Astrocyte (in vitro differentiated cells and primary cell): ENCODE measurements around the gene IQGAP2. TPM values are rescaled to one million over a fixed set of nuclear protein-coding genes. Genes with fewer than 3 reads are reported as not detected.
A peak's percentile ranks its signal among the peaks of the same experiment; 100 is the strongest.

Experiments used
- DNase-seq: peaks from one replicate; pipeline ENCODE4 v3.0.0-alpha.2; 2010; ENCODE audit warnings: low read depth
- FAIRE-seq: peaks from 2 replicates; lab custom pipeline; 2011; peaks lifted over from hg19 to GRCh38; lab: Jason Lieb, UNC
- H2AFZ ChIP-seq: 2 replicates; pipeline ENCODE4 v1.6.0; 2012; ENCODE audit warnings: low read depth, low read length, inconsistent platforms
- H3K27ac ChIP-seq: 2 replicates; pipeline ENCODE4 v1.5.1; 2011; ENCODE audit warnings: low read depth, low read length, inconsistent platforms
- H3K27me3 ChIP-seq: 2 replicates; pipeline ENCODE4 v1.6.0; 2011; ENCODE audit warnings: low read length, inconsistent platforms; ENCODE audit not compliant: insufficient read depth
- H3K36me3 ChIP-seq: 2 replicates; pipeline ENCODE4 v1.5.1; 2011; ENCODE audit warnings: low read length, inconsistent platforms; ENCODE audit not compliant: insufficient read depth
- H3K4me1 ChIP-seq: 2 replicates; pipeline ENCODE4 v1.5.1; 2011; ENCODE audit warnings: low read length, inconsistent platforms; ENCODE audit not compliant: insufficient read depth
- H3K4me2 ChIP-seq: 2 replicates; pipeline ENCODE4 v1.6.0; 2012; ENCODE audit warnings: low read length, inconsistent platforms
- H3K4me3 ChIP-seq: 2 replicates; pipeline ENCODE4 v1.5.1; 2011; ENCODE audit warnings: low read depth, mild to moderate bottlenecking, low read length, inconsistent platforms; ENCODE audit not compliant: insufficient read depth
- H3K79me2 ChIP-seq: 2 replicates; pipeline ENCODE4 v1.6.0; 2012; ENCODE audit warnings: mild to moderate bottlenecking, low read length, inconsistent platforms; ENCODE audit not compliant: insufficient read depth
- H3K9ac ChIP-seq: 2 replicates; pipeline ENCODE4 v1.6.0; 2012; ENCODE audit warnings: mild to moderate bottlenecking, low read length, inconsistent platforms
- H3K9me3 ChIP-seq: 2 replicates; pipeline ENCODE4 v1.5.1; 2012; ENCODE audit warnings: low read depth, mild to moderate bottlenecking, low read length, inconsistent platforms; ENCODE audit not compliant: insufficient read depth
- H4K20me1 ChIP-seq: 2 replicates; pipeline ENCODE4 v1.6.0; 2012; ENCODE audit warnings: low read length, inconsistent platforms; ENCODE audit not compliant: insufficient read depth
- H3K27ac Mint-ChIP-seq: one replicate; pipeline ENCODE4 v1.8.0; 2021; ENCODE audit warnings: mild to moderate bottlenecking, mixed read lengths; ENCODE audit not compliant: unreplicated experiment
- H3K27me3 Mint-ChIP-seq: one replicate; pipeline ENCODE4 v1.8.0; 2021; ENCODE audit warnings: low read depth, mixed read lengths; ENCODE audit not compliant: unreplicated experiment
- H3K36me3 Mint-ChIP-seq: one replicate; pipeline ENCODE4 v1.8.0; 2021; ENCODE audit warnings: low read depth, mixed read lengths; ENCODE audit not compliant: unreplicated experiment
- H3K4me1 Mint-ChIP-seq: one replicate; pipeline ENCODE4 v1.8.0; 2021; ENCODE audit warnings: low read depth, mixed read lengths; ENCODE audit not compliant: unreplicated experiment
- H3K4me3 Mint-ChIP-seq: one replicate; pipeline ENCODE4 v1.8.0; 2021; ENCODE audit warnings: mild to moderate bottlenecking, moderate library complexity, mixed read lengths; ENCODE audit not compliant: unreplicated experiment
- H3K9me3 Mint-ChIP-seq: one replicate; pipeline ENCODE4 v1.8.0; 2021; ENCODE audit warnings: mild to moderate bottlenecking, mixed read lengths; ENCODE audit not compliant: unreplicated experiment
- CTCF ChIP-seq: IDR thresholded peaks from 2 replicates; pipeline ENCODE4 v1.5.1; 2011; ENCODE audit warnings: low read depth, mild to moderate bottlenecking, inconsistent platforms, low read length, moderate library complexity; ENCODE audit not compliant: insufficient read depth
- EZH2 ChIP-seq: IDR thresholded peaks from 2 replicates; pipeline ENCODE4 v1.6.1; 2012; ENCODE audit warnings: mild to moderate bottlenecking, low read length, inconsistent platforms; ENCODE audit not compliant: insufficient read depth
- total RNA-seq: library from RNA; stranded (reverse); gene quantifications from 2 replicates; pipeline ENCODE4 v1.2.1, GENCODE V29; 2021

The IQGAP2 gene
- total RNA-seq, 1 donor from 2014 or later = 2.9 TPM

- Histone ChIP-seq H3K4me2 (peak overlapping the region; percentile 70), H3K36me3 (peaks cover 9% of the 10 kb centered on the region), H3K4me3 (no peak overlapping the region), H3K9ac (no peak overlapping the region), H3K79me2 (peaks cover 97% of the 10 kb centered on the region), H4K20me1 (peaks cover 37% of the 10 kb centered on the region), H3K27me3 (no peaks in the 10 kb centered on the region), H3K27ac (peak overlapping the region; percentile 84), H3K4me1 (peaks cover 17% of the 10 kb centered on the region), H3K9me3 (no peaks in the 10 kb centered on the region), H2AFZ (no peak overlapping the region)
- H3K36me3 Mint-ChIP-seq = peaks cover 12% of the 10 kb centered on the region
- no peaks in the 10 kb centered on the region for H3K27me3 Mint-ChIP-seq
- DNase-seq = no peak
- H3K4me1 Mint-ChIP-seq = peaks cover 43% of the 10 kb centered on the region
- TF ChIP-seq CTCF (no peak), EZH2 (no peak)
- H3K9me3 Mint-ChIP-seq = no peaks in the 10 kb centered on the region
- no peak overlapping the region for H3K4me3 Mint-ChIP-seq
- no peak for FAIRE-seq
- peak overlapping the region; percentile 1 for H3K27ac Mint-ChIP-seq
These were observed 320.8 kb downstream of the IQGAP2 start for GRCh38 chr5:76723906-76724305.

DNA sequence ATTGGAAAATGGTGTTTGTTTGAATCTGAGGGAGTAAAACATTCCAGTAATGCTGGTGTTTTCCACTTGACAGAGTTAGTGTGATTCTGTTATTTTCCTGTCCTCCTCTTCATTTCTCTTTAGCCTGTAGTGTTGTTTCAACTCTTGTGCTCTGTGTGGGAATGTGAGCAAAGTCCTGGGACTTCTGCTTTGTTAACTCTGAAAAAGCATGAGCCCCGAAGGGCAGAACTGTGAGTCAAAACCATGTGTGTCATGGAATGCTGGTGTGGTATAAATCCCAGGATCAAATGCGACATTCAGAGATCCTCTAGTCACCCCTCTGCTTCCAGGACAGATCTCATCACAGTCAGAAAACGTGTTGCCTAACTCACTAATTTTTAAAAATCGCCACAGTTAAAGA is 321.8 kb downstream of the IQGAP2 start:
- peak overlapping the region; percentile 47 for H3K4me3 Mint-ChIP-seq
- peaks cover 7% of the 10 kb centered on the region for H3K9me3 Mint-ChIP-seq
- H3K9me3 ChIP-seq = no peaks in the 10 kb centered on the region
- peak overlapping the region; percentile 1 for H3K4me3 ChIP-seq
- H4K20me1 ChIP-seq = peaks cover 35% of the 10 kb centered on the region
- no peaks in the 10 kb centered on the region for H3K27me3 Mint-ChIP-seq
- no peak overlapping the region for H2AFZ ChIP-seq
- TF ChIP-seq CTCF (no peak), EZH2 (no peak)
- H3K36me3 Mint-ChIP-seq = peaks cover 17% of the 10 kb centered on the region
- FAIRE-seq (no peak), DNase-seq (peak; percentile 83)
- peaks cover 97% of the 10 kb centered on the region for H3K79me2 ChIP-seq
- peak overlapping the region; percentile 43 for H3K27ac Mint-ChIP-seq
- H3K27ac ChIP-seq = peak overlapping the region; percentile 84
- peaks cover 14% of the 10 kb centered on the region for H3K4me1 ChIP-seq
- H3K9ac ChIP-seq = peak overlapping the region; percentile 76
- peak overlapping the region; percentile 70 for H3K4me2 ChIP-seq
- H3K4me1 Mint-ChIP-seq = peaks cover 37% of the 10 kb centered on the region
- H3K27me3 ChIP-seq = no peaks in the 10 kb centered on the region
- peaks cover 9% of the 10 kb centered on the region for H3K36me3 ChIP-seq

- Histone ChIP-seq H3K36me3 (peaks cover 35% of the 10 kb centered on the region), H3K27ac (no peak overlapping the region), H2AFZ (no peak overlapping the region), H3K4me1 (peaks cover 14% of the 10 kb centered on the region), H3K9me3 (no peaks in the 10 kb centered on the region), H3K9ac (no peak overlapping the region), H3K79me2 (peaks cover 92% of the 10 kb centered on the region), H3K27me3 (no peaks in the 10 kb centered on the region), H3K4me3 (no peak overlapping the region), H4K20me1 (peaks cover 48% of the 10 kb centered on the region), H3K4me2 (no peak overlapping the region)
- peaks cover 16% of the 10 kb centered on the region for H3K4me1 Mint-ChIP-seq
- no peak overlapping the region for H3K27ac Mint-ChIP-seq
- H3K4me3 Mint-ChIP-seq = no peak overlapping the region
- peaks cover 38% of the 10 kb centered on the region for H3K36me3 Mint-ChIP-seq
- no peak for TF ChIP-seq EZH2
- TF ChIP-seq CTCF = no peak
- DNase-seq (no peak), FAIRE-seq (no peak)
- H3K27me3 Mint-ChIP-seq = no peaks in the 10 kb centered on the region
- peaks cover 12% of the 10 kb centered on the region for H3K9me3 Mint-ChIP-seq
These were observed 325.9 kb downstream of the IQGAP2 start for GRCh38 chr5:76728965-76729364.
